Keratinocyte (primary cell): Measurements from ENCODE around the gene MED8.

Experiments
- EZH2 ChIP-seq: IDR thresholded peaks from one replicate; pipeline ENCODE4 v1.6.1; 2012; ENCODE audit warnings: inconsistent platforms, mild to moderate bottlenecking, low read length, moderate library complexity
- TF ChIP-seq, protein P1 (sequence below), 3 experiments: IDR thresholded peaks in 1 of 3; conservative IDR thresholded peaks in 1 of 3; optimal IDR thresholded peaks in 1 of 3; 2 replicates in 2 of 3; 3 replicates in 1 of 3; pipeline versions ENCODE3 to v1.5.1; 2011; ENCODE audit warnings: low read length in 3 of 3, mild to moderate bottlenecking in 3 of 3, moderate library complexity in 2 of 3, control low read depth in 1 of 3, inconsistent platforms in 1 of 3; ENCODE audit not compliant: insufficient read depth in 2 of 3; ENCODE audit errors: extremely low read depth in 1 of 3

GRCh38 chr1:43357251-43357650 lies 32.3 kb downstream of the MED8 start:
- TF ChIP-seq, protein P1, sequence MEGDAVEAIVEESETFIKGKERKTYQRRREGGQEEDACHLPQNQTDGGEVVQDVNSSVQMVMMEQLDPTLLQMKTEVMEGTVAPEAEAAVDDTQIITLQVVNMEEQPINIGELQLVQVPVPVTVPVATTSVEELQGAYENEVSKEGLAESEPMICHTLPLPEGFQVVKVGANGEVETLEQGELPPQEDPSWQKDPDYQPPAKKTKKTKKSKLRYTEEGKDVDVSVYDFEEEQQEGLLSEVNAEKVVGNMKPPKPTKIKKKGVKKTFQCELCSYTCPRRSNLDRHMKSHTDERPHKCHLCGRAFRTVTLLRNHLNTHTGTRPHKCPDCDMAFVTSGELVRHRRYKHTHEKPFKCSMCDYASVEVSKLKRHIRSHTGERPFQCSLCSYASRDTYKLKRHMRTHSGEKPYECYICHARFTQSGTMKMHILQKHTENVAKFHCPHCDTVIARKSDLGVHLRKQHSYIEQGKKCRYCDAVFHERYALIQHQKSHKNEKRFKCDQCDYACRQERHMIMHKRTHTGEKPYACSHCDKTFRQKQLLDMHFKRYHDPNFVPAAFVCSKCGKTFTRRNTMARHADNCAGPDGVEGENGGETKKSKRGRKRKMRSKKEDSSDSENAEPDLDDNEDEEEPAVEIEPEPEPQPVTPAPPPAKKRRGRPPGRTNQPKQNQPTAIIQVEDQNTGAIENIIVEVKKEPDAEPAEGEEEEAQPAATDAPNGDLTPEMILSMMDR (optimal IDR thresholded peaks at IDR 0.05 in 1 of 3, IDR thresholded peaks at IDR 0.05 in 1 of 3, conservative IDR thresholded peaks at IDR 0.05 in 1 of 3; ENCODE audit: extremely low read depth in 1 of 3, insufficient read depth in 2 of 3, low read length in 3 of 3): no peak
- no peak for TF ChIP-seq EZH2
